ENCODE results near the gene FAM184B.
A peak's percentile ranks its signal among the peaks of the same experiment; 100 is the strongest.
"Not testable (repeated sequence)": the region's sequence is repeated elsewhere in the genome, so short reads cannot be mapped to it uniquely, and the experiment has no call there.

Gene FAM184B

DNA sequence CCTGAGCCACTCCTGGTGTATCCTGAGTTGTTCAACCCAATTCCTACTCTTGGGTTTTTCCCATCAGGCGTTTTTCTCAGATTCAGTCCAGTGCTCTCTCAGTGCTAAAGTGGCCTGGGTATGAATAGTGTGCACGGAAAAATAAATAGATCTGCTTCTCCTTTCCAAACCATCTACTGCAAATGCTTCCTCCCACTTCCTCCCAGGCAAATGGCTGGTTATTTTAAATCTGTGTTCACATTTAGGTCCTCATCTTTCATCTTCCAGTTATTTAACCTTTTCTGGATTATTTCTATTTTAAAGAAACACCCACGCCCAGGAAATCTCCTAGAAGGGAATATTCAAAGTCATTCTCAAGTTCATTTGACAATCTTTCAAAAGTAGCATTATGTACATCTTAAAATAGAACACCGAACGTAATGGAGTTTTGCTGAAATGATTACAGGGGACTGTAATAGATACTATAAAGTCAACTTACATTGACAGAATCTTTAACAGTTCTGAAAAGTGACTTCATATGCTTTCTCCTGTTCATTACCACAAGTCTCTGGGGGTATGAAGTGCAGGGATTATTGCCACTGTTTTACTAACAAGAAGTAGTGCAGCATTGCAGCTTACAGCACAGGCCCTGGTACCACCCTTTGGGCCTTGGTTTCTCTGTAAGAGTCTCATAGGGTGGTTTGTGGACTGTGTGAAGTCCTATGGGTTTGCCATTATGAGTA is 100.7 kb downstream of the FAM184B start:
- no peak for DNase-seq

DNA sequence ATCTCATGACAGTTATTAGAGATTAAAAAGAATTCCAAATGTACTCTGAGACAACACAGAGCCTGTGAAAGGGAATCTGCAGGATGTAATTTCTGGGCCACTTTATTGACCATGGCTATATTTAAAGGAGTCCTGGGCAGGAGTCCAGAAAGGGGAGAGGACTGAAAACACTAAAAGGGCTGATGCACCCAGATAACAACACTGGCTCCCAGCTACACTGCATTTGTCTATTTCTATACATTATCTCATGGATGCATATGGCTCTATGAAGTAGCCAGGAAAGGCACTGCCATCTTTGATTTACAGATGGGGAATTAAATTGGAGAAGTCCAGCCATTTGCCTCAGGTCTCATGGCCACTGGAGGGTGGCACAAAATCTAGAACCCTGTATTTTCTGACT is 111.0 kb downstream of the FAM184B start:
- no peak for DNase-seq

DNA sequence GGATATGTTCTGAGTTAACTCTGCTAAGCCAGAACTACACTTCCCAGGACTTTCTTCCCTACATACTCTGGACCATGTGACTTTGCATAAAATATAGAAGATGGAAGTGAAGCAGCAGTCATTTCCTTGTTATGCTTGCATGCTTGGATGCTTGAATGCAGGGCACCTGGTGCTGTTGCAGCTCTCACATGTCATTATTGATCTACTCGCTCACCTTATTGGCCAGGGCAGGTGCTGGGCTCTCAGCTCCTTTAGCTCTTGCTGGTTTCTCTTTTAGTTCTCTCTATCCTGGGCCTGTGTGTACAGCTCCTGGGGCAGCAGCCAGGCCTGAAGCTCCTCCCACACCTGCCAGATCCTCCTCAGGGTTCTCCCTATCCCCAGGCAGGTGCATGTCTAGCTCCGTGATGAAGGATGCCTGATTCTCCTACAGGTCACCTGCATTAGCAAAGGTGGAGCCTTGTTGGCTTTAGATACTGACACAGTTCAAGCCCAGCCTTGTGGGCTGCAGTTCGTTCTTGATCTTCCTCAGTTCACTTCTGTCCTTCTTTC is 113.7 kb downstream of the FAM184B start:
- no peak for DNase-seq

DNA sequence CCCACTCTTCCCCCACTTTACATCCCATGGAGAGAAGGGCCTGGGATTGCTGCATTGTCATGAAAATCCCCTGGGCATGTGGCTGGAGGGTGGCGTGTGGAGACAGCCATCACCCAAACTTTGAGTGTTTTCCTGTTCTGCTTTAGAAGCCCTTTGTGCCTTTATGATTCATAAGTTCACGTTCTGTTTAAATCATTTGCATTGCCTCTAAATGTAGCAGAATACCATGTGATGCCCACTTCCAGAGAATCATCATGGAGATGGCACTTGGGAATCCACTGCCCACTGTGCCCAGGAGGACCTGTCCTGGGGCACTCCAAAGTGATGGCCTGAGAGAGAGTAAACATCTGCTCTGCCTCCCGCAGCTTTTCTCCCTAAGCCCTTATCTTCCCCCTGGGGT is 114.2 kb downstream of the FAM184B start:
- no peak for DNase-seq

DNA sequence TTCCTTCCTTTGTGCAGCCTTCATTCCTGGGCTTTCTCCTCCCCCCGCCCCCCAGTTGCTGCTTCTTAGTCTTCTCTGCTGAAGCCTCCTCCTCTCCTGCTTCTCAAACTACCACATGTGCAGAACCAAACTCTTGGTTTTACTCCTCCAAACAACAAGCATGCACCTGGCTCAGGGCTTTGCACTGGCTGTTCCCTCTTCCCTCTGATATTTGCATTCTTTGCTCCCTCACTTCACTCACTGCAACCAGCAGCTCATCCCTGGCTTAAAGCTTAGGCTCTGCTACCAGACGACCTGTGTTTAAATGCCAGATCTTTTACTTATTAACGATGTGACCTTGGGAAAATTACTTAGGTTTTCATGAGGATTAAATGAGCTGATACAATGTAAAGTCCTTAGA is 115.6 kb downstream of the FAM184B start:
- no peak for DNase-seq

DNA sequence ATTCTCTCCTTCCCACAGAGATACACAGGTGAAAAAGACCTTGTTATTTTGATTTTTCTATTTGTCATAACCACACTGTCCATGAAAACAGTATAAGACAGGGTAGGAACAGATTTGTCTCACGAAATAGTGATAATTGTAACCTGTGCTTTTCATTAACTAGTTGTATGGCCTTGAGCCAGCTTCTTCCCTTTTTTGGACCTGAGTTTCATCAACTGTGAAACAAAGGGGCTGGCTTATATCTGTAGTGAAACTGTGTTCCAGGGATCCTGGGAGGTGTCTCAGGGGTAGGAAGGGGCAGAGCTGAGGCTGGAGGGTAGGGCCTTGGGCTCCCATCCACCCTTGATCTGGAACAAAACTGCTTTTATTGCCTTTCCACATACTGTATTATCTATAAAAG is 116.1 kb downstream of the FAM184B start:
- no peak for DNase-seq

DNA sequence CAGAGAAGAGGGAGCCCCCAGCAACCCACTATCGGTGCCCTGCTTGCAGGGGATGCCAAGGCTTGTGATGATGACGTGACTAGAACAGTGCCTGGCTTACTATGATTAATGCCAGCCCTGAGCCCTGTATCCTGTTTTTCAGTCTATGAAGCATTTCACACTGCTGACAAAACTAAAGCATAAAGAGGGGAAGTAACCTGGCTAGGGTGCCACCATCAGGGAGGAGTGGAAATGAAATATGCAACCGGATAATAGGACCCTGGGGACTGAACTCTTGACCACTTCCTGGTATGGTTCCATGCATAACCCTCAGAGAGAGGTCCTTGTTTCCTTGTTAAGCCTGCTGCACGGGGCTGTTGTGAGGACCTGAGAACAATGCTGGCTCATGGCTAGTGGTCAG is 116.7 kb downstream of the FAM184B start:
- DNase-seq, result no peak

DNA sequence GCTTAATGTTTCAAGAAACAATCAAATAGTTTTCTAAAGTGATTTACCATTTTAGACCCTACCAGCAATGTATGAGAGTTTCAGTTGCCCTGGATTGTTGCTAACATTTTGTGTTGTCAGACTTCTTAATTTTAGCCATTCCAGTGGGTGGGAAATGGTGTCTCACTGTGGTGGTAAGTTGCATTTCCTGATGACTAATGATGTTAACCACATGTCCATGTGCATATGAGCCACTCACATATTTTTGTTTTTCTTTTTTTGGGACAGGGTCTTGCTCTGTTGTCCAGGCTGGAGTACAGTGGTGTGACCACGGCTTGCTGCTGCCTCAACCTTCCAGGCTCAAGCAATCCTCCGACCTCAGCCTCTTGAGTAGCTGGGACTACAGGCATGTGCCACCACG is 118.7 kb downstream of the FAM184B start:
- DNase-seq, result no peak

DNA sequence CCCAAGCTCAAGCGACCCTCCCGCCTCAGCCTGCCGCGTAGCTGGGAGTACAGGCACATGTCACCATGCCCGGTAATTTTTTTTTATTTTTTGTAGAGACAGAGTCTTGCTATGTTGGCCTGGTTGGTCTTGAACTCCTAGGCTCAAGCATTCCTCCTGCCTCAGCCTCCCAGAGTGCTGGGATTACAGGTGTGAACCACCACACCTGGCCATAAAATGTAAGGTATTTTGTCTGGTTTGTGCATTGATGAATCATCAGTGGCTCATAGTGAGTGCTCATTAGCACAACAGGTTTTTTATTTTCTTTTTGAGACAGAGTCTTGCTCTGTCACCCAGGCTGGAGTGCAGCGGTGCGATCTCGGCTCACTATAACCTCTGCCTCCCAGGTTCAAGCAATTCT is 122.2 kb downstream of the FAM184B start:
- DNase-seq, result not testable (repeated sequence)

DNA sequence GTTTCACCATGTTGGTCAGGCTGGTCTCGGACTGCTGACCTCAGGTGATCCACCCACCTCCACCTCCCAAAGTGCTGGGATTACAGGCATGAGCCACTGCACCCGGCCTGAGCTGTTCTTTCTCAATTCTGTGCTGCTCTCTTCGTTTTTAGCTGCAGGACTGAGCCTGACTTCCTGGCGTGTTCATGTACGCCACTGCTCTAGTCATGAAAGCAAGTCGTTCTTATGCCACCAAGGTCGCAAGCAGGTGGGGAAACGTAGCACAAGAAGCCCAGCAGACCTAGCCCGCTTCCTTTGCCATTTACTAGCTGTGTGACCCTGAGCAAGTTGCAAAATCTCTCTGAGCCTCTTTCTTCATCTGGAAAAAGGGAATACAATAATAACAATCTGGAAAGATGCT is 123.6 kb downstream of the FAM184B start:
- no peak for DNase-seq

DNA sequence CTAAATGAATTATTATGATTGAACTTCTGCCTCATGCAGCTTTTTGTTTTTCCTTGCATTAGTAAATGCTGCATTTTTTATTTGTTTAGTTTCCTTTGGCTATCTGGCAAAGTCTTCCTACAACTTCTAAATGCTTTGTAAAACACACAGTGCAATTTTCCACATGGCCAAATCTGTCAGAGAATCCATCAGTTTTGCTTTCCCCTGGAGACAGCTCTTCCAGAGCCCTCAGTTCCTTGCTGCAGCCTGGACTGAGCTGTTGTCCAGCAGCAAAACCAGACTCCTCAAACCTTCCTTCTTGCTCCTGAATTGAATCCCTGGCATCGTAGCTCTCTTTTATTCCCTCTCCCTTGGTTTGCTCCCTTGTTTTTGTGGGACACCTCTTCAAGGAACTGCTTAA is 124.3 kb downstream of the FAM184B start:
- no peak for DNase-seq

DNA sequence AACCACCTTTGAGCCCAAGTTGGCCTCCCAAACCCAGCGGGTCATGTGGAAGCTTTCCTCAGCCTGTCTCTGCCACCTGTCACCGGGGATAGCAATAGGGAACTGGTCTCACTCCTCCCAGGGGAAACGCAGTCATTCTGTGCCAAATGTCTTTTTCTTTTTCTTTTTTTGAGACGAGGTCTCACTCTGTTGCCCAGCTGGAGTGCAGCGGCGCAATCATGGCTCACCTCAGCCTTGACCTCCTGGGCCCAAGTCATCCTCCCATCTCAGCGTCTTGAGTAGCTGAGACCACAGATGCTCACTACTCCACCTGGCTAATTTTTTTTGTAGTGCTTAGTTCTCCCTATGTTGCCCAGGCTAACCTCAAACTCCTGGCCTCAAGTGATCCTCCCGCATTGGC is 126.7 kb downstream of the FAM184B start:
- no peak for DNase-seq

DNA sequence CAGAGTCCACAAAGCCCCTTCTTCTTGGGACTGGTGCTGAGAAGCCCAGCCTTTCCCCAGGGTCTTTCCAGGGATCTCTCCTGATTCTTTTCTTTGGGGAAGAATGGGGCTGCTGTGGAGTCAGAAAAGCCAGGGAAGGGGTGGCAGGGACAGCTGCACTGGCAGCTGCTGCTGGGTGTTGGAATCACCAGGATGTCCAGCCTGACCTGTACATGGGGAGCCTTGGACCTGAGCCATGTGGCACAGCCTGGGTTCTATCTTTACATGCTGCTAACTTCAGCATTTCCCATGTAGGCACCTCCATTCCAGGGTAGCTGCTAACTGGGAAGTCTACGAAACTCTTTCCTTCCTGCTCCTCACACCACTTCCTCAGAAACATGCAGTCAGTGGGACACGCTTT is 131.0 kb downstream of the FAM184B start:
- DNase-seq, result no peak

DNA sequence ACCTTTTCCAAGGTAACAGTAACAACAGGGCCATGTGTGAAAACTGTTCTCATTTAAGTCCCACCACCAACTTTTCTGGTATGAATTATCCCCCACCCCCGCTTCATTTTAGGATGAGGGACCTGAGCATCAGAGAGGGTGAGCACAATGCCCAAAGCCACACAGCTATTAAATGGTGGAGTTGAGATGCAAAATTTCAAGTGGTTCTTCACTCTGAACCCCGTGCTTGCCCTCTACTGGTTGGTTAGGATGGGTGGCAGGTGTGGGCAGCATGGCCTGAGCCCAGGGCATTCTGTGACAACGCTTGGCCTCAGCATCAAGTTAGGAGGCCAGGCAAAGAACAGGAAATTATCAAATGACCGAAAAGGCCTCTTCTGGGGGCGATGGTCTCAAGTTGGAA is 133.5 kb downstream of the FAM184B start:
- no peak for DNase-seq

DNA sequence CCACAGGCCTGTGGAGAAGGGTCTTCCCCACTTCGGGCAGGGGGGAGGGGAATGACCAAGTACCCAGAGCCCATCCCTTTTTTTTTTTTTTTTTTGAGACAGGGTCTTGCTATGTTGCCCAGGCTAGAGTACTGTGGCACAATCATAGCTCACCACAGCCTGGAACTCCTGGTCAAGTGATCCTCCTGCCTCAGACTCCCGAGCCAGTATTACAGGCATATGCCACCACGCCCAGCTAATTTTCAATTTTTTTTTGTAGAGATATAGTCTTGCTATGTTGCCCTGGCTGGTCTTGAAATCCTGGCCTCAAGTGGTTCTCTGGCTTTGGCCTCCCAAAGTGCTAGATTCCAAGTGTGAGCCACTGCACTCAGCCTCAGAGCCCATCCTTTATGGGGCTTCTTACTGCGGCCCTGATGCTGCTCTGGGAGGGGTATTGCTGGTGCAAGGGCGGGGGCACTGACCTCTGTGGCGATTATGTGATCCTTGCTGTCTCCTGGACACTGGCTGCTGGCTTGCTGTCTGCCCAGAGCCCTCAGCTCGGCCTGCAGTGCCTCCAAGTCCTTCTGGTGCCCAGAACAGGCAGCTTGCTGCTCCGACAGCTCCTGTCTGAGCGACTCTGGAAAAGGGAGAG is 134.1 kb downstream of the FAM184B start:
- DNase-seq, result no peak

DNA sequence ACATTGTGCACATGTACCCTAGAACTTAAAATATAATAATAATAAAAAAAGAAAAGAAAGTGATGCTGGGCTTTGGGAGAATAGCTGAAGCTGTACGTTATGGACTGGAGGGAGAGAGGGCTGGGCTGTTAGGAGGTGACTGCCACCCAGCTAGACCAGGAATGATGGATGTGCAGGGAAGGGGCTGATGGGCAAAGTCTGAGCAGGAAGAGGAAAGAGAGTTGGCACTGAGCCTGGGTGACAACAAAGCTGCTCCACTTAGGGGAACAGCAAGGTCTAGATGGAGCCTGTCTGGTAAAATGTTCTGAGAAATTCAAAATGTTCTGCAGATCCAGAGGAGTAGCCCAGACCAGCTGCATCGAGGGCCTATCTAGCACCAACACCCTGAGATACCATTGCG is 134.7 kb downstream of the FAM184B start:
- DNase-seq, result no peak

DNA sequence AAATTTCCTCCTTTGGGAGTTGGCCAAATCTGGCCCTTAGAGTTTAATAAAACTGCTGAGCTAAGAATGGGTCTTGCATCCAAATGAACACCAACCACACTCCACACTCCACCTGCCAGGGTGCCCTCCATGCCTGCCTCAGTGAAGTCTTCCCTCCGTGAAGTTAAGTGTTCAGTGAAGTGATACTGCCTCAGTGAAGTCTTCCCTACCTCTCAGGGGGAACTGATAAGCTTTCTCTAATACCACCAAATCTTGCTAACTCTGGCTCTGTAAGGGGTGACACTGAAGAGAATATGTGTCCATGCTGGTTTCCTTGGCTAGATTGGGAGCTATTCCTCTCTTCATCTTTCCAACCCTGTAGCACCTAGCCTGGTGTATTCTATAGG is 139.0 kb downstream of the FAM184B start:
- DNase-seq, result no peak

DNA sequence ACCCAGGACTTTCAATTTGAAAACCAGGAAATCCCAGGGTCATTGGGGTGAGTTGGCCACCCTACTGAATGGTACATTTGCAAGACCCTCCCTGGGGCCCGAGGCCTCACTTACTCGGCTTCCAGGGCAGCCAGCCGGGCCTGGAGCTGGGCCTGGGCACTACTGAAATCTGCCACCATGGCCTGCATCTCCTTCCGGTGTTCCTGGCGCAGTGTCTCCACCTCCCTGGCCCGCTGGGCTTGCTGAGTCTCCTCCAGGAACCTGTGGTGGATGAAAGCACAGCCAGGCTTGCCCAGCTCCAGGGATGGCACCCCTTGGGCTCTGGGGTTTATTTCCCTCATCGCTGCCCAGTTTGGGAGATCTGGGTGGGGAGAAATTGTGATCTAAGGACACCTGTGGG is 142.3 kb downstream of the FAM184B start:
- no peak for DNase-seq

DNA sequence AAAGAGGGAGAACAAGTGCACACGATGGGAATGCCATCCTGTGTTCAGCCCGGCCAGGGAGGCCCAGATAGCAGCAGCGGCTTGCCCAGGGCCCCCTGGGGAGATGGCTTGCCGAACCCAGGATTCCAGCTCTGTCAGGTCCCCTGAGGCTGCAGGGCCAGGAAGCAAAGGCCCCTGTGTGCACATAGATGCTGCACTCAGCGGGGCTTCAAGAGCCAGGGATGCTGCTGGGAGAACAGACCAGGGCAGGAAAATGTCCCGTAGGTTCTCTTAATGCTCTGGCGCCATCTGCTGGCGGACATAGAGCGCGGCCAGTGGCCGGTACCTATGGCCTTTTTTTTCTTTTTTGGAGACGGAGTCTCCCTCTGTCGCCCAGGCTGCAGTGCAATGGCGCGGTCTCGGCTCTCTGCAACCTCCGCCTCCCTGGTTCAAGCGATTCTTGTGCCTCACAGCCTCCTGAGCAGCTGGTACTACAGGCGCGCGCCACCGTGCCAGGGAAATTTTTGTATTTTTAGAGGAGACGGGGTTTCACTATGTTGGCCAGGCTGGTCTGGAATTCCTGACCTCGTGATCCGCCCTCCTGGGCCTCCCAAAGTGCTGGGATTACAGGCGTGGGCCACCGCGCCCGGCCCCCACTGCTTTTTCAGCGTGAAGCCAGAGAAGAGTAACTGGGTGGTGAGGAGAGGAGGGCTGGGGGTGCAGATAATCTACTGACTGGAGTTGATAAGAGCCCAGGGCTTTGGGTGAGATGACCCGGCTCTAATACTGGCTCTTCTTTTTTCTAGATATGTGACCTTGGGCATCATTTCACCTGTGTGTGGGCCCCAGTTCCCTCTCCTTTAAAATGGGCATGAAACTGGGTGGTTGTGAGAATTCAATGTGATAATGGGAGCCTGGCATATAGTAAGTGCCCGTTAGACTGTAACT is 144.5 kb downstream of the FAM184B start:
- peak; percentile 53 for DNase-seq

DNA sequence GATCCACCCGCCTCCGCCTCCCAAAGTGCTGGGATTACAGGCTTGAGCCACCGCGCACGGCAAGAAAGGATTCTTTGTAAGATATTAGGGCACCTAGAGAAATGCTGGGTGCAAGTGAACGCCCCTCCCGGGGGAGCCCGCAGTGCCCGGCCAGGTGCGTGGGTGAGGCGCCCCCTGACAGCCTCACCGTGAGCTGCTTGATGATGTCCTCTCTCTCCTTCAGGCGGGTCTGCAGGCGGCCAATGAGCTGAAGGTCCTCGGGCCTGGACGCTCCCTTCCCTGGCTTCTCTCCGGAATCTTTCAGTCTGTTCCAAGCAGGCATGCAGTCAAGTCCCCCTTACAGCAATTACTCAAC is 145.1 kb downstream of the FAM184B start:
- no peak for DNase-seq

DNA sequence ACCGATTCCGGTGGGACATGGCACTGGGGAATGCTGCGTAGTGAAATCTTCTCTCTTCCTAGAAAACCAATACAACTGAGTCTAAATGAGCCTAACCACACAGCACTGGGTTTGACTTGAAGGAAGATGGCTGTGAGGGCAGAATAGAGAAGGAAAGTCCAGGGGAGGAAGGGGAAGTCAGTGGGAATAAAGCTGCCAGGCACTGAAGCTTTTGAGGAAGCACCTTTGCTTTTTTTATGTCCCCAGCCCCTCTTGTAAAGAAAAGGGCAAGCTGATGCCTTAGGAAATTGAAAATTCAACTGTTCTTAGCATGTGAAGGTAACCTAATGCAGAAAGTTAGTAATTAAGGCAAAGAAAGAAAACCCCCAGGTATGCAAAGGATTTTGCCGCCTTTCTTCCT is 146.4 kb downstream of the FAM184B start:
- no peak for DNase-seq

DNA sequence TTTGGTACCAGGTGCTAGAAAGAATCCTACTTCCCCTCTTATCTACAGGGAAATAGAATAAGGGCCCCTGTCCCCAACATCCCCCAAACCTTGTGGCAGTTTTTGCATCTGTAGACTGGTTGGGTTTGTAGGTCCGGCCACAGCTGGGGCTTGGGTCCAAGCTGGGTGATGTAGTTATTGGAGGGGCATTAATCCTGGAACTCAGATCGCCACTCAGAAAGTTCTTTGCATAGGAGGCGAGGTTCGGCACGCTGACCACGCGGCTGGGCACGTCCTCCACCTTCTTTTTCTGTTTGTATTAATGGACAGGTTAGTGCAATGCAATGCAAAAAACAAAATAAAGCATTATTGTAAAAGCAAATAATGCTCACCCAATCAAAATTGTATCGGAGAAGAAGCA is 147.8 kb downstream of the FAM184B start:
- no peak for DNase-seq

DNA sequence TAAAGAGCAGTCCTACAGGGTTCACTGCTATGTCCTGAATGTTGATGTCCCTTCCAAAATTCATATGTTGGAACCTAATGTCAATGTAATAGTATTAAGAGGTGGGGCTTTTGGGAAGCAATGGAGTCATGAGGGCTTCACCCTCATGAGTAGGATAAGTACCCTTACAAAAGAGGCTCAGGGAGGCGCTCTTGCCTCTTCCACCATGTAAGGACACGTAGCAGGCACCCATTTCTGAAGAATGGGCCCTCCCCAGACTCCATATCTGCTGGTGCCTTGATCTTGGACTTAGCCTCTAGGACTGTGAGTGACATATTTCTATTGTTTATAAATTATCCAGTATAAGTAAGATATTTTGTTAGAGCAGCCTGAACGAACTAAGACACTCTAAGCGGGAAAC is 151.2 kb downstream of the FAM184B start:
- no peak for DNase-seq

DNA sequence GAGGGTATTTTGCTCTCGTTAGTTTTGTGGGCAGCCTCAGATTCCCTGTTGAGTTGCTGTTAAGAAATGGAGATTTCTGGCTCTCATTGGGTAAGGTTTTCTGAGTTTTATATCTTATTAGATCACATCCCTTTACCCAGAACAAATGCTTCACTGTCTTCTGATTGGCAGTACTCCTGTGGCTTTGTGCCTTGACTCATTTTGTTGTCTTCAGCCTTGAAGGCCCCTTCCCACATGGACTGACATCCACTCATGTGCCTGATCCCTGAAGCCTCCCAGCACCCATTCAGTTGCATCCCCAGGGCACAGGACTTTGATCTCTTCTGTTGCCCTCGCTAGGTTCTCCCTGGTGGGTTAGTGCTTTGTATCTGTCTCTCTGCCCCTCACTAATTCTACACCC is 156.6 kb downstream of the FAM184B start:
- DNase-seq, result no peak

Data from NCI-H1048 (cell line).